Medulla oblongata (tissue), 1 donor: ENCODE data around the gene GBP3.
A peak's percentile ranks its signal among the peaks of the same experiment; 100 is the strongest.
"Not testable (repeated sequence)": the region's sequence is repeated elsewhere in the genome, so short reads cannot be mapped to it uniquely, and the experiment has no call there.

Source experiments
- DNase-seq: peaks from one replicate; pipeline ENCODE4 v3.0.0-alpha.2; 2015; ENCODE audit errors: extremely low spot score

Gene GBP3

GRCh38 chr1:88979054-88979748 is 43.5 kb downstream of the GBP3 start:
- no peak for DNase-seq

DNA sequence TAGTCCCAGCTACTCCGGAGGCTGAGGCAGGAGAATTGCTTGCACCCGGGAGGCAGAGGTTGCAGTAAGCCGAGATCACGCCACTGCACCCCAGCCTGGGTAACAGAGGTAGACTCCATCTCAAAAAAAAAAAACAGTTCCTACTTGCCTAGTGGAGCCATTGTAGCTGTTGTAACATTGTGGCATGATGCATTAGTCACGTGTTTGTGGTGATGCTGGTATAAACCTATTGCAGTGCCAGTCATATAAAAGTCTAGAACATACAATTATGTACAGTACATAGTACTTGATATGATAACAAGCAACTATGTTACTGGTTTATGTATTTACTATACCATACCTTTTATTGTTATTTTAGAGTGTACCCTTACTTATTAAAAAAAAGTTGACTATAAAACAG is 46.4 kb downstream of the GBP3 start:
- DNase-seq = no peak

- not testable (repeated sequence) for DNase-seq
These were observed 48.0 kb downstream of the GBP3 start for GRCh38 chr1:88974616-88975172.

GRCh38 chr1:88973520-88974137 is 49.0 kb downstream of the GBP3 start:
- DNase-seq = peak; percentile 63

DNA sequence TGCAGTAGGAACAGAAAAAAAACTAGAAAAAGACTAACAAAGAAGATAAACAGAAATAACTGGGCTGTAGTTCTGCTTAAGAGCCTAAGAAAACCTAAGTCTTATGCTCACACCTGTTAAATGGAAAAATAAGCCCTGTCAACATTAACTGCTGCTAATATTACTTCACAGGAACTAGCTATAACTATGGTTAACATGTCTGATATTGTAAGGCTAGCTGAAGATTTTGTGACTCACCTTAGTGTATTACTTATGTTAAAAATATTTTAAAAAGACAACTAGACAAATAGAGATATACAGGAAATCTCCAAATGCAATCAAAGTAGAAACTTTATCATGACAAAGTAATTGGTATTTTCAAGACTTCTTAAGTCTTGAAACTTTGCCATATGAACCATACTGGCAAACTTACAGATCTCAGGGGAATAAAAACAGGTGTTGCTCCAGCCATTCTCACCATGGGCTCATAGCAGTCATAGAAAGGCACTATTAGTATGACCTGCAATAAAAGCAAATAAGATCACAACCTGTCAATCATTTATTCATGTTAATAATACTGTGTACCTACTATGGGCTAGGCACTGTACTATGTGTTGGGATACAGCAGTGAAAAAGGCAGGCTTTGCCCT is 60.9 kb downstream of the GBP3 start:
- no peak for DNase-seq

- DNase-seq = no peak
These were observed 61.6 kb downstream of the GBP3 start for GRCh38 chr1:88961081-88961480.
